Measurements from ENCODE around the gene AFF4. TPM values are rescaled to one million over a fixed set of nuclear protein-coding genes. Genes with fewer than 3 reads are reported as not detected.

Gene AFF4
- total and polyA plus RNA-seq, 12 donors, result 9.7 to 158 (median 83.0) TPM

DNA sequence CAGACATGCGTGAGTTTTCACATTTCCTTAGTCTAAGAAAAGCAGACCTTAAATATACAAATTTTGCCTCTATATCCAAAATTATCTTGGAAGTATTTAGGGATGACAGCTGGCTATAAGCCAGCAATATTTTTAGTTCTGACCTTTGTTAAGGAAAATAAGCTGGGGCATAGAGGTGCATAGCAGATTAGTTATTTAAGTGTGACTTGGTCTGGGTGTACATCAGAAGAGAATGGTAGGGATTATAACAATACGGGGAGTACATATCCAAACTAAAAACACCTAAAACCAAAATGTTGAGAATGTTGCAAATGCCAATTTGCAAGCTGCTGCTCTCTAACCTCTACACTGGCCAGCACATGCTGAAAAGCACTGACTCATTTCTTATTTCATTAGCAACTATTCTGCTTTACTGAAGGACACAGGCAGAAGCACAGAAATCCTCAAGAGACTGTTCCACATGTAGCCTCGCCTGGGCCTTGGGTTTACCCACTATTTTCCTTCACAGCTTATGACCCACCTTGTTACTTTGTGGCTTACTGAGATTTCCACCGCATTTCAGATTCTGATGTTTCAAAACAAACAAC is 67.6 kb downstream of the AFF4 start:
- Histone ChIP-seq H3K4me3 (no peak overlapping the region), H3K27me3 (no peaks in the 10 kb centered on the region), H3K9me3 (replicated peaks in 1 of 3) (no peaks in the 10 kb centered on the region), H3K36me3 (replicated peaks in 1 of 2) (peaks cover 0 to 77% of the 10 kb centered on the region in 2 donors), H3K4me1 (replicated peaks in 1 of 2) (peaks cover 17 to 39% of the 10 kb centered on the region in 2 donors), H3K27ac (peak overlapping the region in 3 of 5 donors; percentile 48 to 59 (median 50))
- no peak for TF ChIP-seq POLR2A (IDR thresholded peaks at IDR 0.05)
- TF ChIP-seq, protein P1, sequence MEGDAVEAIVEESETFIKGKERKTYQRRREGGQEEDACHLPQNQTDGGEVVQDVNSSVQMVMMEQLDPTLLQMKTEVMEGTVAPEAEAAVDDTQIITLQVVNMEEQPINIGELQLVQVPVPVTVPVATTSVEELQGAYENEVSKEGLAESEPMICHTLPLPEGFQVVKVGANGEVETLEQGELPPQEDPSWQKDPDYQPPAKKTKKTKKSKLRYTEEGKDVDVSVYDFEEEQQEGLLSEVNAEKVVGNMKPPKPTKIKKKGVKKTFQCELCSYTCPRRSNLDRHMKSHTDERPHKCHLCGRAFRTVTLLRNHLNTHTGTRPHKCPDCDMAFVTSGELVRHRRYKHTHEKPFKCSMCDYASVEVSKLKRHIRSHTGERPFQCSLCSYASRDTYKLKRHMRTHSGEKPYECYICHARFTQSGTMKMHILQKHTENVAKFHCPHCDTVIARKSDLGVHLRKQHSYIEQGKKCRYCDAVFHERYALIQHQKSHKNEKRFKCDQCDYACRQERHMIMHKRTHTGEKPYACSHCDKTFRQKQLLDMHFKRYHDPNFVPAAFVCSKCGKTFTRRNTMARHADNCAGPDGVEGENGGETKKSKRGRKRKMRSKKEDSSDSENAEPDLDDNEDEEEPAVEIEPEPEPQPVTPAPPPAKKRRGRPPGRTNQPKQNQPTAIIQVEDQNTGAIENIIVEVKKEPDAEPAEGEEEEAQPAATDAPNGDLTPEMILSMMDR (IDR thresholded peaks at IDR 0.05), result no peak
- 41 to 60% (median 46%) methylated on average over 4 of the region's 4 CpGs for WGBS, 4 donors
- DNase-seq, result peak in 3 of 7 donors; percentile 25 to 47 (median 30)
- intact Hi-C loops (cut with DNase I), result loop anchor here in 1 of 2 donors (10.0 kb wide), 1 partner anchor 49 kb away; no protein-coding TSS in a partner anchor

DNA sequence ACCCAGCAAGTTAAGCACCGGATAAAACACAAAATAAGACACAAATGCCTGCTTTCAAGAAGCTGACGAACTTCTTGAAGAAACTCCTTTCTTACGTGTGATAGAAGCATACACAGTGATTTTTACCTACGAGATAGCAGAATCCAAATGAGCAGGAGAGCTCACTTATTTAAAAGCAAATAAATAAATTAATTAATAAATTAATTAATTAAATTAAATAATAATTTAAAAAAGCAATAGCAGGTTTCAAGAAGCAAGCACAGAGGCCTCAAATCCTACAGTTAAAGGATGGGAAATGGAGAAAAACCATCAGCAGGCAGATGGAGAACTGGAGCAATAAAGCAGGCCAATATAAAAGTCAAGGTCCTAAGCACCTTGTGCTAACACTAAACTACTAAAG is 72.6 kb downstream of the AFF4 start:
- no peaks in the 10 kb centered on the region for H3K9me3 ChIP-seq (replicated peaks in 1 of 3)
- WGBS, 4 donors, result 85 to 93% (median 91%) methylated on average over 4 of the region's 4 CpGs
- no peak overlapping the region for H3K4me3 ChIP-seq
- peaks cover 0 to 86% of the 10 kb centered on the region in 2 donors for H3K36me3 ChIP-seq (replicated peaks in 1 of 2)
- no peak overlapping the region for H3K27ac ChIP-seq
- DNase-seq, result no peak
- peaks cover 5 to 28% of the 10 kb centered on the region in 2 donors for H3K4me1 ChIP-seq (replicated peaks in 1 of 2)
- TF ChIP-seq, protein P1 (IDR thresholded peaks at IDR 0.05), result no peak
- TF ChIP-seq POLR2A (IDR thresholded peaks at IDR 0.05), result no peak
- intact Hi-C loops (cut with DNase I), result loop anchor here in 1 of 2 donors (10.0 kb wide), 1 partner anchor 54 kb away; no protein-coding TSS in a partner anchor
- no peaks in the 10 kb centered on the region for H3K27me3 ChIP-seq

DNA sequence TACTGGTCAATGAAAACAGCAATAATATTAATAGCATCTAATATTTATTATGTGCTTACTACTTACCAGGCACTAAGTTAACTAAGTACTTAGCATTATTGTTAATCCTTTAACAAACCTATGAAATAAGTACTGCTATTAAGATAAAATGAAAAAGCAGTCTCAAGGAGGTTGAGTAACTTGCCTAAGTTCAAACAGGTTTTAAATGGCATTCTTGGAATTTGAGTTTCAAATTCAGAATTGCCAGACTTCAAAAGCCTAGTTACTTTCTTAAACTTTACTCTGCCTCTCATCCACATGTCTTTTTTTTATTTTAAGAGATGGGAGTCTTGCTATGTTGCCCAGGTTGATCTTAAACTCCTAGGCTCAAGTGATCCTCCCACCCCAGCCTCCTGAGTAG is 73.9 kb downstream of the AFF4 start:
- Histone ChIP-seq H3K27ac (no peak overlapping the region), H3K4me3 (no peak overlapping the region), H3K9me3 (replicated peaks in 1 of 3) (no peaks in the 10 kb centered on the region), H3K36me3 (replicated peaks in 1 of 2) (peaks cover 0 to 84% of the 10 kb centered on the region in 2 donors), H3K27me3 (no peaks in the 10 kb centered on the region), H3K4me1 (replicated peaks in 1 of 2) (peaks cover 0 to 18% of the 10 kb centered on the region in 2 donors)
- intact Hi-C loops (cut with DNase I), result no loop called here
- no peak for DNase-seq
- TF ChIP-seq, protein P1 (IDR thresholded peaks at IDR 0.05), result no peak
- no peak for TF ChIP-seq POLR2A (IDR thresholded peaks at IDR 0.05)

DNA sequence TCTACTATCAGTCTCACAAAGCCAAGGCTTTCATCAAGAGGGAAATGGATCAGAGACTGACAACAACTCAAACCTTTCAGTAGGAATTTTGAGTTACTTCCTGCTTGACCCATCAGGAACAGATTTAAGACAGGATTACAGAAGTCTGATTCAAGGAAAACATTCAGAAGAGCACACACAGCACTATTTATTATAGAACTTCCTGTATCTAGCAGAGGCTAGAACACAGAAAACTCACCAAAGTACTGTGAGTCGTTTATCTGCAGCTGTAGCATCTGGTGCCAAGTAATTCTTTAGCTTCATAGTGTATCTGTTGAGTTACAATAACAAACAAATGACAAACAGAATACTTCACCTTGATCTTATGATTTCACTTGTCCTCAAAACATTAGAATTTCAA is 76.2 kb downstream of the AFF4 start:
- H3K4me3 ChIP-seq, result no peak overlapping the region
- peak overlapping the region in 2 of 5 donors; percentile 22 to 35 for H3K27ac ChIP-seq
- H3K27me3 ChIP-seq, result no peaks in the 10 kb centered on the region
- H3K36me3 ChIP-seq (replicated peaks in 1 of 2), result peaks cover 0 to 92% of the 10 kb centered on the region in 2 donors
- H3K4me1 ChIP-seq (replicated peaks in 1 of 2), result peaks cover 0 to 22% of the 10 kb centered on the region in 2 donors
- no peak for TF ChIP-seq POLR2A (IDR thresholded peaks at IDR 0.05)
- TF ChIP-seq, protein P1 (IDR thresholded peaks at IDR 0.05), result no peak
- DNase-seq, result no peak
- WGBS, 4 donors, result 0 to 21% (median 8%) methylated on average over 1 of the region's 1 CpG
- intact Hi-C loops (cut with DNase I), result no loop called here
- H3K9me3 ChIP-seq (replicated peaks in 1 of 3), result no peaks in the 10 kb centered on the region
